HG02973 (cell line): Measurements from ENCODE around the gene CADM1.

ENCODE experiments used
- ATAC-seq: cut with Tn5 transposase; IDR thresholded peaks from one replicate; pipeline ENCODE4 v1.9.1; 2021; ENCODE audit warnings: moderate library complexity; ENCODE audit not compliant: unreplicated experiment

The CADM1 gene

GRCh38 chr11:115325523-115325922 lies 178.7 kb downstream of the CADM1 start:
- ATAC-seq: no peak

- peak; percentile 84 for ATAC-seq
Observed at GRCh38 chr11:115324581-115325432, 179.4 kb downstream of the CADM1 start.

GRCh38 chr11:115322553-115323203 lies 181.5 kb downstream of the CADM1 start:
- no peak for ATAC-seq

GRCh38 chr11:115321605-115322289 lies 182.5 kb downstream of the CADM1 start:
- no peak for ATAC-seq

- ATAC-seq: no peak
Observed at GRCh38 chr11:115317277-115318185, 186.7 kb downstream of the CADM1 start.

GRCh38 chr11:115316696-115317095 lies 187.5 kb downstream of the CADM1 start:
- ATAC-seq: no peak

- ATAC-seq: no peak
Observed at GRCh38 chr11:115314330-115314920, 189.8 kb downstream of the CADM1 start.

- ATAC-seq: no peak
Observed at GRCh38 chr11:115313224-115313838, 190.9 kb downstream of the CADM1 start.

GRCh38 chr11:115311949-115312348 lies 192.3 kb downstream of the CADM1 start:
- ATAC-seq: no peak

GRCh38 chr11:115306689-115307088 lies 197.5 kb downstream of the CADM1 start:
- no peak for ATAC-seq

- ATAC-seq: no peak
Observed at GRCh38 chr11:115304774-115305472, 199.3 kb downstream of the CADM1 start.

- no peak for ATAC-seq
Observed at GRCh38 chr11:115303929-115304531, 200.2 kb downstream of the CADM1 start.

- no peak for ATAC-seq
Observed at GRCh38 chr11:115302946-115303703, 201.1 kb downstream of the CADM1 start.

- no peak for ATAC-seq
Observed at GRCh38 chr11:115300660-115301428, 203.4 kb downstream of the CADM1 start.

- no peak for ATAC-seq
Observed at GRCh38 chr11:115298300-115299012, 205.8 kb downstream of the CADM1 start.

- ATAC-seq: no peak
Observed at GRCh38 chr11:115297330-115297729, 206.9 kb downstream of the CADM1 start.

GRCh38 chr11:115291325-115291724 lies 212.9 kb downstream of the CADM1 start:
- ATAC-seq: no peak
